Naive thymus-derived CD4-positive, alpha-beta T cell (primary cell): ENCODE results near the gene CCR6. TPM values are rescaled to one million over a fixed set of nuclear protein-coding genes. Genes with fewer than 3 reads are reported as not detected.

ENCODE experiments used
- ATAC-seq: fragments of 150-1000 bp; cut with Tn5 transposase; 2 replicates; pipeline ENCODE4 v1.10.0; 2021; ENCODE audit warnings: mild to moderate bottlenecking, moderate library complexity
- CTCF ChIA-PET: fragments of 350-600 bp; sonication (Branson Sonifier 250); formaldehyde crosslinking; loops from one replicate; lab custom pipeline; 2021; ENCODE audit warnings: antibody characterized with exemption; lab: Charles Lee
- POLR2A ChIA-PET: fragments of 350-600 bp; sonication (Branson Sonifier 250); formaldehyde crosslinking; loops from one replicate; lab custom pipeline; 2021; ENCODE audit warnings: antibody characterized with exemption, inconsistent platforms; lab: Charles Lee
- DNase-seq, 9 donors: peaks; one replicate each; pipeline versions ENCODE4 v3.0.0 to v3.0.0-alpha.2; 2020 to 2022; ENCODE audit warnings: mixed read lengths in 1 of 9
- H3K27ac ChIP-seq: one replicate; pipeline ENCODE4 v1.7.0; 2013; ENCODE audit warnings: mild to moderate bottlenecking, low read depth, low read length, moderate library complexity
- H3K27me3 ChIP-seq, 2 donors: one replicate each; pipeline ENCODE4 v1.7.0; 2013; ENCODE audit warnings: low read length in 2 of 2, mild to moderate bottlenecking in 2 of 2, moderate library complexity in 2 of 2; ENCODE audit not compliant: control insufficient read depth in 2 of 2, insufficient read depth in 2 of 2
- H3K36me3 ChIP-seq, 3 experiments: 1 replicate in 2 of 3; 2 replicates in 1 of 3; pipeline ENCODE4 v1.7.0; 2013; ENCODE audit warnings: low read length in 3 of 3, mild to moderate bottlenecking in 3 of 3, moderate library complexity in 1 of 3; ENCODE audit not compliant: insufficient read depth in 3 of 3, control insufficient read depth in 2 of 3
- H3K4me1 ChIP-seq, 2 donors: one replicate each; pipeline ENCODE4 v1.7.0; 2013; ENCODE audit warnings: low read length in 2 of 2, mild to moderate bottlenecking in 2 of 2, moderate library complexity in 1 of 2; ENCODE audit not compliant: control insufficient read depth in 2 of 2, insufficient read depth in 2 of 2
- H3K4me3 ChIP-seq: 2 replicates; pipeline ENCODE4 v1.7.0; 2013; ENCODE audit warnings: mild to moderate bottlenecking, low read length
- H3K9me3 ChIP-seq, 3 experiments: 1 replicate in 2 of 3; 2 replicates in 1 of 3; pipeline ENCODE4 v1.7.0; 2013; ENCODE audit warnings: low read length in 3 of 3; ENCODE audit not compliant: control insufficient read depth in 2 of 3
- H3K27ac Mint-ChIP-seq, 9 donors: one replicate each; pipeline ENCODE4 v1.8.0; 2020 to 2022; ENCODE audit warnings: mixed read lengths in 9 of 9, mild to moderate bottlenecking in 8 of 9, moderate library complexity in 5 of 9, inconsistent platforms in 2 of 9
- H3K27me3 Mint-ChIP-seq, 5 donors: one replicate each; pipeline ENCODE4 v1.8.0; 2021 to 2022; ENCODE audit warnings: mixed read lengths in 5 of 5, mild to moderate bottlenecking in 1 of 5
- H3K36me3 Mint-ChIP-seq, 5 donors: one replicate each; pipeline ENCODE4 v1.8.0; 2020 to 2022; ENCODE audit warnings: mixed read lengths in 5 of 5, mild to moderate bottlenecking in 3 of 5, inconsistent platforms in 1 of 5
- H3K4me1 Mint-ChIP-seq, 7 donors: one replicate each; pipeline ENCODE4 v1.8.0; 2020 to 2022; ENCODE audit warnings: mixed read lengths in 7 of 7, mild to moderate bottlenecking in 3 of 7, inconsistent platforms in 1 of 7
- H3K4me3 Mint-ChIP-seq, 10 donors: one replicate each; pipeline ENCODE4 v1.8.0; 2020 to 2022; ENCODE audit warnings: mild to moderate bottlenecking in 10 of 10, mixed read lengths in 10 of 10, moderate library complexity in 6 of 10, inconsistent platforms in 2 of 10
- H3K9me3 Mint-ChIP-seq, 11 donors: one replicate each; pipeline ENCODE4 v1.8.0; 2020 to 2022; ENCODE audit warnings: mixed read lengths in 11 of 11, mild to moderate bottlenecking in 4 of 11, inconsistent platforms in 1 of 11, moderate library complexity in 1 of 11
- intact Hi-C, 2 donors: fragments of 100-400 bp; cut with micrococcal nuclease; formaldehyde crosslinking; loops; one replicate each; pipeline ENCODE4 v1.15.1; 2023
- polyA plus RNA-seq, 2 donors: library from polyadenylated mRNA; unstranded; fragments of 300-500 nt; fragmentation: Illumina TruSeq; gene quantifications; one replicate each; pipeline ENCODE4 v1.2.3, GENCODE V29; 2021
- total RNA-seq, 6 experiments: library from RNA in 5 of 6; stranded (reverse) in 5 of 6; gene quantifications; 1 replicate in 5 of 6; 2 replicates in 1 of 6; pipeline ENCODE4 v1.2.3 and lab custom pipeline; 2021 to 2026

The CCR6 gene
- total and polyA plus RNA-seq, 7 experiments from 2014 or later: 0.15 to 4.1 (median 0.50) TPM; not detected in 1

GRCh38 chr6:167116109-167116837, 6.6 kb upstream of the CCR6 start:
- no peaks in the 10 kb centered on the region for H3K36me3 ChIP-seq
- no peak overlapping the region for H3K27ac ChIP-seq
- Mint-ChIP-seq H3K27ac (peak overlapping the region in 1 of 9 donors; percentile 18), H3K4me1 (peaks cover 8 to 48% (median 38%) of the 10 kb centered on the region in 7 donors), H3K9me3 (no peaks in the 10 kb centered on the region), H3K27me3 (peaks cover 0 to 7% (median 0%) of the 10 kb centered on the region in 5 donors), H3K4me3 (no peak overlapping the region), H3K36me3 (no peaks in the 10 kb centered on the region)
- H3K4me1 ChIP-seq: peaks cover 27 to 37% of the 10 kb centered on the region in 2 donors
- DNase-seq (no peak), ATAC-seq (no peak)
- ChIA-PET POLR2A (no interaction called here), CTCF (no interaction called here)
- H3K27me3 ChIP-seq: no peaks in the 10 kb centered on the region
- intact Hi-C loops: no loop called here
- no peak overlapping the region for H3K4me3 ChIP-seq
- no peaks in the 10 kb centered on the region for H3K9me3 ChIP-seq

GRCh38 chr6:167116838-167117228, 6.1 kb upstream of the CCR6 start:
- Mint-ChIP-seq H3K36me3 (no peaks in the 10 kb centered on the region), H3K9me3 (no peaks in the 10 kb centered on the region), H3K4me3 (no peak overlapping the region), H3K4me1 (peaks cover 8 to 54% (median 43%) of the 10 kb centered on the region in 7 donors), H3K27ac (no peak overlapping the region), H3K27me3 (peaks cover 0 to 10% (median 0%) of the 10 kb centered on the region in 5 donors)
- POLR2A ChIA-PET: no interaction called here
- Histone ChIP-seq H3K9me3 (no peaks in the 10 kb centered on the region), H3K36me3 (no peaks in the 10 kb centered on the region), H3K4me3 (no peak overlapping the region), H3K27me3 (no peaks in the 10 kb centered on the region), H3K27ac (no peak overlapping the region), H3K4me1 (peaks cover 28 to 42% of the 10 kb centered on the region in 2 donors)
- no peak for ATAC-seq
- DNase-seq: no peak
- CTCF ChIA-PET: no interaction called here
- intact Hi-C loops: no loop called here

- Histone ChIP-seq H3K4me1 (peaks cover 28 to 46% of the 10 kb centered on the region in 2 donors), H3K9me3 (no peaks in the 10 kb centered on the region), H3K4me3 (no peak overlapping the region), H3K27ac (no peak overlapping the region), H3K36me3 (no peaks in the 10 kb centered on the region), H3K27me3 (no peaks in the 10 kb centered on the region)
- no peaks in the 10 kb centered on the region for H3K9me3 Mint-ChIP-seq
- DNase-seq (no peak), ATAC-seq (no peak)
- no peaks in the 10 kb centered on the region for H3K36me3 Mint-ChIP-seq
- H3K27me3 Mint-ChIP-seq: peaks cover 0 to 5% (median 0%) of the 10 kb centered on the region in 5 donors
- POLR2A ChIA-PET: no interaction called here
- CTCF ChIA-PET: no interaction called here
- H3K4me3 Mint-ChIP-seq: no peak overlapping the region
- peak overlapping the region in 3 of 9 donors; percentile 51 to 88 (median 83) for H3K27ac Mint-ChIP-seq
- H3K4me1 Mint-ChIP-seq: peaks cover 11 to 52% (median 38%) of the 10 kb centered on the region in 7 donors
- intact Hi-C loops: no loop called here
Observed at GRCh38 chr6:167118006-167118405, 4.9 kb upstream of the CCR6 start.

DNA sequence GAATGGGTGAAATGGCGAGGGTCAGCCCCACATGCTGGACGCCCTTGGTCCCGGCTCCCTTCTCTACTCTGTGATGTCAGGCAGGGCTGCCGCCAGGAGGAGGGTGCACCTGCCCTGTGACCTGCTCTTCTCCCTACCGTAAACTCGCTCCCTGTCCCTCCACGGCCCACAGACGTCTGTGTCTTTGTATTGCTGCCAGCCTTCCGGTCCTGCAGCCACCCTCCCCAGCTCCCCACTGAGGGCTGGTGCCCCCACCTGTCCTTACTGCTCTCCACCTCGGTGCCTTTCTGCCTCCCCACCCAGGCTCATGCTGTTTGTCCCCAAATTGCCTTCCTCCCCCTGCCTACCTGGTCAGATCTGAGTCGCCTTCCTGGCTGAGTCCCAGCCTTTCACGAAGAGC, 4.1 kb upstream of the CCR6 start:
- no peaks in the 10 kb centered on the region for H3K9me3 Mint-ChIP-seq
- ATAC-seq (no peak), DNase-seq (no peak)
- Histone ChIP-seq H3K27ac (no peak overlapping the region), H3K4me1 (peaks cover 28 to 54% of the 10 kb centered on the region in 2 donors), H3K36me3 (no peaks in the 10 kb centered on the region), H3K9me3 (no peaks in the 10 kb centered on the region), H3K27me3 (no peaks in the 10 kb centered on the region), H3K4me3 (peak overlapping the region; percentile 29)
- intact Hi-C loops: no loop called here
- H3K4me3 Mint-ChIP-seq: peak overlapping the region in 6 of 10 donors; percentile 21 to 69 (median 60)
- H3K4me1 Mint-ChIP-seq: peaks cover 11 to 54% (median 38%) of the 10 kb centered on the region in 7 donors
- POLR2A ChIA-PET: interaction anchor here (1.3 to 2.0 kb wide), 2 partner anchors 24 to 26 kb away, joined by 3 to 6 read pairs; no protein-coding TSS in a partner anchor
- CTCF ChIA-PET: no interaction called here
- peak overlapping the region in 8 of 9 donors; percentile 72 to 93 (median 84) for H3K27ac Mint-ChIP-seq
- no peaks in the 10 kb centered on the region for H3K36me3 Mint-ChIP-seq
- peaks cover 0 to 5% (median 0%) of the 10 kb centered on the region in 5 donors for H3K27me3 Mint-ChIP-seq

- Histone ChIP-seq H3K4me3 (no peak overlapping the region), H3K4me1 (peaks cover 28 to 54% of the 10 kb centered on the region in 2 donors), H3K27ac (no peak overlapping the region), H3K36me3 (no peaks in the 10 kb centered on the region), H3K9me3 (no peaks in the 10 kb centered on the region), H3K27me3 (no peaks in the 10 kb centered on the region)
- intact Hi-C loops: loop anchor here in 1 of 2 donors (5.0 kb wide), 1 partner anchor 123 kb away; the partner anchor contains the start of gene CEP43
- no peaks in the 10 kb centered on the region for H3K36me3 Mint-ChIP-seq
- H3K4me3 Mint-ChIP-seq: peak overlapping the region in 9 of 10 donors; percentile 35 to 69 (median 57)
- ChIA-PET CTCF (no interaction called here), POLR2A (interaction anchor here (0.6 to 2.0 kb wide), 6 partner anchors 25 to 1088 kb away, joined by 3 to 6 read pairs (median 3); no protein-coding TSS in a partner anchor)
- DNase-seq (peak in 7 of 9 donors; percentile 54 to 88 (median 78)), ATAC-seq (peak; percentile 94)
- H3K9me3 Mint-ChIP-seq: no peaks in the 10 kb centered on the region
- peaks cover 0 to 5% (median 0%) of the 10 kb centered on the region in 5 donors for H3K27me3 Mint-ChIP-seq
- H3K27ac Mint-ChIP-seq: peak overlapping the region in 8 of 9 donors; percentile 72 to 93 (median 84)
- H3K4me1 Mint-ChIP-seq: peaks cover 11 to 54% (median 38%) of the 10 kb centered on the region in 7 donors
Observed at GRCh38 chr6:167119670-167120582, 3.0 kb upstream of the CCR6 start.

DNA sequence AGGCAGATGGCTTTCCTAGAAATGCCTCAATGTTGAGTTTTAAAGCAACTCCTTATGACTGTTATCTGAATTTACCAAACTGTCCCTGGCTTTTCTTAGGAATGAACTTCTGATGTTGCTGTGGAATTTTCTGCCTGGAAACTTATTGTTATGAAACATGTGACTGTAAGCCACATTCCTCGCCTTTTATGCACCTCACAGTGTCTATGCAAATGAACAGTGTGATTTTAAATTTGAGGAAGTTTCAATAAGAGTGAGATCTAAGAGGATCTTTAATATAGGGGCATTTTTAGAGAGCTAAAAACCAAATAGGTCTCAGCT, 2.4 kb upstream of the CCR6 start:
- intact Hi-C loops: loop anchor here in 1 of 2 donors (5.0 kb wide), 1 partner anchor 123 kb away; the partner anchor contains the start of gene CEP43
- ChIA-PET CTCF (no interaction called here), POLR2A (interaction anchor here (0.6 to 2.0 kb wide), 3 partner anchors 26 to 260 kb away, joined by 3 to 6 read pairs (median 3); no protein-coding TSS in a partner anchor)
- Mint-ChIP-seq H3K27ac (peak overlapping the region in 7 of 9 donors; percentile 3 to 93 (median 65)), H3K36me3 (no peaks in the 10 kb centered on the region), H3K9me3 (no peaks in the 10 kb centered on the region), H3K4me1 (peaks cover 11 to 54% (median 38%) of the 10 kb centered on the region in 7 donors), H3K4me3 (peak overlapping the region in 3 of 10 donors; percentile 32 to 69 (median 61)), H3K27me3 (peaks cover 0 to 5% (median 0%) of the 10 kb centered on the region in 5 donors)
- peaks cover 28 to 54% of the 10 kb centered on the region in 2 donors for H3K4me1 ChIP-seq
- no peak for ATAC-seq
- H3K27me3 ChIP-seq: no peaks in the 10 kb centered on the region
- no peaks in the 10 kb centered on the region for H3K9me3 ChIP-seq
- H3K27ac ChIP-seq: no peak overlapping the region
- no peak overlapping the region for H3K4me3 ChIP-seq
- DNase-seq: no peak
- no peaks in the 10 kb centered on the region for H3K36me3 ChIP-seq
